Mammary epithelial cell (primary cell): ENCODE data around the gene SMC4.

Experiments
- CTCF ChIP-seq, 2 donors: IDR thresholded peaks in 1 of 2; conservative IDR thresholded peaks in 1 of 2; 2 replicates each; pipeline ENCODE4 v1.5.1; 2011 to 2012; ENCODE audit warnings: inconsistent platforms in 2 of 2, low read length in 2 of 2, mild to moderate bottlenecking in 2 of 2, control low read depth in 1 of 2, low read depth in 1 of 2; ENCODE audit not compliant: insufficient read depth in 1 of 2; ENCODE audit errors: extremely low read depth in 1 of 2
- EZH2 ChIP-seq: IDR thresholded peaks from 2 replicates; pipeline ENCODE4 v1.6.1; 2012; ENCODE audit warnings: low read length, inconsistent platforms, borderline replicate concordance

GRCh38 chr3:160451602-160452001 lies 52.2 kb downstream of the SMC4 start:
- TF ChIP-seq CTCF (conservative IDR thresholded peaks at IDR 0.05 in 1 of 2, IDR thresholded peaks at IDR 0.05 in 1 of 2; ENCODE audit: extremely low read depth in 1 of 2, insufficient read depth in 1 of 2, low read depth in 1 of 2, low read length in 2 of 2) (no peak), EZH2 (no peak)
